Stimulated activated naive CD4-positive, alpha-beta T cell (primary cell): Measurements from ENCODE around the gene CCDC30.

Experiments used
- DNase-seq, 6 experiments: peaks; one replicate each; lab custom pipeline; 2025; lab: John Stamatoyannopoulos, UW

CCDC30 gene

GRCh38 chr1:42692461-42692860 lies 229.4 kb downstream of the CCDC30 start:
- DNase-seq, result no peak

- DNase-seq, result no peak
Measured at GRCh38 chr1:42692911-42693310, 229.8 kb downstream of the CCDC30 start.

GRCh38 chr1:42698081-42698813 lies 235.2 kb downstream of the CCDC30 start:
- DNase-seq, result no peak

GRCh38 chr1:42700006-42700405 lies 236.9 kb downstream of the CCDC30 start:
- DNase-seq, result no peak

GRCh38 chr1:42703888-42704464 lies 240.9 kb downstream of the CCDC30 start:
- no peak for DNase-seq
